CD4-positive, alpha-beta T cell (primary cell): ENCODE results near the gene ATP10A. TPM values are rescaled to one million over a fixed set of nuclear protein-coding genes. Genes with fewer than 3 reads are reported as not detected.

ENCODE experiments used
- ATAC-seq: fragments of 200-7000 bp; cut with Tn5 transposase; one replicate; pipeline ENCODE4 v1.10.0; 2022; ENCODE audit warnings: mild to moderate bottlenecking; ENCODE audit not compliant: poor library complexity
- CTCF ChIA-PET: fragments of 350-600 bp; sonication (Branson Sonifier 250); formaldehyde crosslinking; loops from one replicate; lab custom pipeline; 2021; ENCODE audit warnings: antibody characterized with exemption, inconsistent platforms; lab: Charles Lee
- POLR2A ChIA-PET: fragments of 350-600 bp; sonication (Branson Sonifier 250); formaldehyde crosslinking; loops from one replicate; lab custom pipeline; 2021; ENCODE audit warnings: antibody characterized with exemption, inconsistent platforms; lab: Charles Lee
- DNase-seq, 14 experiments: peaks; one replicate each; pipeline ENCODE4 v3.0.0-alpha.2; 2013 to 2020; ENCODE audit warnings: mixed read lengths in 2 of 14
- H3K27ac ChIP-seq, 2 donors: one replicate each; pipeline versions ENCODE4 v1.5.1 to v1.7.0; 2013; ENCODE audit warnings: low read length in 2 of 2, low read depth in 1 of 2, mild to moderate bottlenecking in 1 of 2
- H3K27me3 ChIP-seq, 2 experiments: 1 replicate in 1 of 2; 2 replicates in 1 of 2; pipeline versions ENCODE4 v1.6.1 to v1.7.0; 2013; ENCODE audit warnings: low read length in 2 of 2, control low read depth in 1 of 2, mild to moderate bottlenecking in 1 of 2, moderate library complexity in 1 of 2; ENCODE audit not compliant: insufficient read depth in 2 of 2, control insufficient read depth in 1 of 2
- H3K36me3 ChIP-seq: one replicate; pipeline ENCODE4 v1.6.1; 2013; ENCODE audit warnings: low read length, control low read depth; ENCODE audit not compliant: insufficient read depth
- H3K4me1 ChIP-seq: one replicate; pipeline ENCODE4 v1.6.1; 2013; ENCODE audit warnings: low read length, control low read depth; ENCODE audit not compliant: insufficient read depth
- H3K4me3 ChIP-seq: one replicate; pipeline ENCODE4 v1.5.1; 2013; ENCODE audit warnings: mild to moderate bottlenecking, low read length, moderate library complexity
- H3K9me3 ChIP-seq, 2 experiments: 1 replicate in 1 of 2; 2 replicates in 1 of 2; pipeline versions ENCODE4 v1.6.1 to v1.7.0; 2013; ENCODE audit warnings: low read length in 2 of 2, mild to moderate bottlenecking in 2 of 2, control low read depth in 1 of 2, moderate library complexity in 1 of 2; ENCODE audit not compliant: control insufficient read depth in 1 of 2, insufficient read depth in 1 of 2
- H3K27ac Mint-ChIP-seq: one replicate; pipeline ENCODE4 v1.8.0; 2020; ENCODE audit warnings: mixed read lengths
- H3K27me3 Mint-ChIP-seq: one replicate; pipeline ENCODE4 v1.8.0; 2021; ENCODE audit warnings: mixed read lengths
- H3K36me3 Mint-ChIP-seq: one replicate; pipeline ENCODE4 v1.8.0; 2021; ENCODE audit warnings: low read depth, mixed read lengths
- H3K4me1 Mint-ChIP-seq: one replicate; pipeline ENCODE4 v1.8.0; 2021; ENCODE audit warnings: low read depth, mixed read lengths
- H3K4me3 Mint-ChIP-seq: one replicate; pipeline ENCODE4 v1.8.0; 2020; ENCODE audit warnings: mild to moderate bottlenecking, mixed read lengths
- H3K9me3 Mint-ChIP-seq: one replicate; pipeline ENCODE4 v1.8.0; 2020; ENCODE audit warnings: mixed read lengths
- intact Hi-C, 2 experiments: fragments of 100-400 bp; cut with DNase I in 1 of 2; cut with micrococcal nuclease in 1 of 2; formaldehyde crosslinking; loops; one replicate each; pipeline versions ENCODE4 v1.15.1 to v1.9.0; 2023 to 2025; cut with DNase I, micrococcal nuclease
- total RNA-seq, 174 experiments: library from RNA in 2 of 174; stranded (reverse) in 2 of 174; gene quantifications; one replicate each; pipeline ENCODE4 v1.2.3 and lab custom pipeline; 2021 to 2026
- TF ChIP-seq, protein P1 (sequence below): fragments of 200-600 bp; IDR thresholded peaks from one replicate; pipeline ENCODE4 v1.8.0; 2022; ENCODE audit warnings: antibody characterized with exemption, mild to moderate bottlenecking

ATP10A gene
- total RNA-seq, 2 experiments from 2014 or later = 30.0 to 30.4 TPM

DNA sequence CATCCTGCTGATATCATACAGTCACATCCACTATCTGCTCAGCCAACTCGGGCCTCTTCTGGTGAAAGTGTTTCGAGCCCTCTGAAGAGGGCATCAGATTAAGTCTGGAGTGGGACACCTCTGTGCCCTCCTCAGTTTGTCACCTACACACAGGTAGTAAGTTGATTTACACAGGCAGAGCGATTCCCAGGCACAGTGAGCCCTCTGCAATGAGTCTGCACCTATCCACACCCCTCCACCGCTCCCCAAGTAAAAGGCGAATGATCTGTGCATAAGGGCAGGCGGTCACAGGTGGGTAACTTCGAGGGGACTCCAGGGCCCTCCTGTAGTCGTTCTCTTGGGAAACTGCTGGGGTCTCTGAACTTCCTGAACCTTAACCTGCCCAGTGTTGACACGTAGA lies 152.0 kb downstream of the ATP10A start:
- DNase-seq = no peak
- peaks cover 16% of the 10 kb centered on the region for H3K36me3 Mint-ChIP-seq
- CTCF ChIA-PET = no interaction called here

GRCh38 chr15:25710184-25710583 lies 152.9 kb downstream of the ATP10A start:
- ChIA-PET CTCF (interaction anchor here (1.1 to 1.2 kb wide), 2 partner anchors 22 to 25 kb away, joined by 3 read pairs; no protein-coding TSS in a partner anchor), POLR2A (interaction anchor here (0.5 kb wide), 1 partner anchor 191 kb away, joined by 3 read pairs; no protein-coding TSS in a partner anchor)
- H3K27me3 Mint-ChIP-seq = no peaks in the 10 kb centered on the region
- TF ChIP-seq, protein P1, sequence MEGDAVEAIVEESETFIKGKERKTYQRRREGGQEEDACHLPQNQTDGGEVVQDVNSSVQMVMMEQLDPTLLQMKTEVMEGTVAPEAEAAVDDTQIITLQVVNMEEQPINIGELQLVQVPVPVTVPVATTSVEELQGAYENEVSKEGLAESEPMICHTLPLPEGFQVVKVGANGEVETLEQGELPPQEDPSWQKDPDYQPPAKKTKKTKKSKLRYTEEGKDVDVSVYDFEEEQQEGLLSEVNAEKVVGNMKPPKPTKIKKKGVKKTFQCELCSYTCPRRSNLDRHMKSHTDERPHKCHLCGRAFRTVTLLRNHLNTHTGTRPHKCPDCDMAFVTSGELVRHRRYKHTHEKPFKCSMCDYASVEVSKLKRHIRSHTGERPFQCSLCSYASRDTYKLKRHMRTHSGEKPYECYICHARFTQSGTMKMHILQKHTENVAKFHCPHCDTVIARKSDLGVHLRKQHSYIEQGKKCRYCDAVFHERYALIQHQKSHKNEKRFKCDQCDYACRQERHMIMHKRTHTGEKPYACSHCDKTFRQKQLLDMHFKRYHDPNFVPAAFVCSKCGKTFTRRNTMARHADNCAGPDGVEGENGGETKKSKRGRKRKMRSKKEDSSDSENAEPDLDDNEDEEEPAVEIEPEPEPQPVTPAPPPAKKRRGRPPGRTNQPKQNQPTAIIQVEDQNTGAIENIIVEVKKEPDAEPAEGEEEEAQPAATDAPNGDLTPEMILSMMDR = peak; percentile 74
- no peak overlapping the region for H3K4me3 Mint-ChIP-seq
- Histone ChIP-seq H3K4me3 (no peak overlapping the region), H3K27ac (no peak overlapping the region), H3K36me3 (peaks cover 16% of the 10 kb centered on the region), H3K27me3 (no peaks in the 10 kb centered on the region), H3K4me1 (no peaks in the 10 kb centered on the region), H3K9me3 (no peaks in the 10 kb centered on the region)
- H3K9me3 Mint-ChIP-seq = no peaks in the 10 kb centered on the region
- H3K27ac Mint-ChIP-seq = no peak overlapping the region
- H3K4me1 Mint-ChIP-seq = no peaks in the 10 kb centered on the region
- intact Hi-C loops = no loop called here
- peak; percentile 62 for ATAC-seq
- peaks cover 24% of the 10 kb centered on the region for H3K36me3 Mint-ChIP-seq
- DNase-seq = peak; percentile 10 to 65 (median 39)

More for the DNA sequence above, 152.0 kb downstream of the ATP10A start:
- intact Hi-C loops = no loop called here
- H3K4me3 ChIP-seq = no peak overlapping the region
- peaks cover 10% of the 10 kb centered on the region for H3K36me3 ChIP-seq
- H3K27me3 ChIP-seq = no peaks in the 10 kb centered on the region
- Mint-ChIP-seq H3K4me3 (no peak overlapping the region), H3K27me3 (no peaks in the 10 kb centered on the region), H3K9me3 (no peaks in the 10 kb centered on the region), H3K27ac (no peak overlapping the region), H3K4me1 (no peaks in the 10 kb centered on the region)
- POLR2A ChIA-PET = no interaction called here
- no peak overlapping the region for H3K27ac ChIP-seq
- H3K9me3 ChIP-seq = no peaks in the 10 kb centered on the region
- ATAC-seq = no peak
- H3K4me1 ChIP-seq = no peaks in the 10 kb centered on the region
- TF ChIP-seq, protein P1 = no peak

- ATAC-seq = no peak
- peaks cover 27% of the 10 kb centered on the region for H3K36me3 Mint-ChIP-seq
- H3K27me3 ChIP-seq = no peaks in the 10 kb centered on the region
- H3K4me3 ChIP-seq = no peak overlapping the region
- DNase-seq = no peak
- POLR2A ChIA-PET = no interaction called here
- H3K4me3 Mint-ChIP-seq = no peak overlapping the region
- H3K4me1 Mint-ChIP-seq = no peaks in the 10 kb centered on the region
- peaks cover 17% of the 10 kb centered on the region for H3K36me3 ChIP-seq
- H3K27ac ChIP-seq = no peak overlapping the region
- TF ChIP-seq, protein P1 = no peak
- no peaks in the 10 kb centered on the region for H3K9me3 ChIP-seq
- H3K9me3 Mint-ChIP-seq = no peaks in the 10 kb centered on the region
- no peaks in the 10 kb centered on the region for H3K4me1 ChIP-seq
- intact Hi-C loops = no loop called here
- no peak overlapping the region for H3K27ac Mint-ChIP-seq
- CTCF ChIA-PET = interaction anchor here (1.1 to 1.2 kb wide), 2 partner anchors 22 to 25 kb away, joined by 3 read pairs; no protein-coding TSS in a partner anchor
- H3K27me3 Mint-ChIP-seq = no peaks in the 10 kb centered on the region
These were observed 153.5 kb downstream of the ATP10A start for GRCh38 chr15:25709437-25710159.
